PC-3 (cell line): Measurements from ENCODE around the gene PPP4R4.

Source experiments
- CTCF ChIP-seq: fragments of 300-600 bp; sonication (generic); conservative IDR thresholded peaks from 2 replicates; pipeline ENCODE4 v1.5.1; 2017; ENCODE audit warnings: antibody characterized with exemption, low read depth, mild to moderate bottlenecking, low read length
- EZH2 ChIP-seq: fragments of 300-600 bp; sonication (generic); IDR thresholded peaks from one replicate; pipeline ENCODE4 v1.6.1; 2017; ENCODE audit warnings: antibody characterized with exemption, mild to moderate bottlenecking, low read length; ENCODE audit not compliant: unreplicated experiment
- EZH2phosphoT487 ChIP-seq: fragments of 300-600 bp; sonication (generic); IDR thresholded peaks from 2 replicates; pipeline ENCODE4 v1.6.1; 2018; ENCODE audit warnings: mild to moderate bottlenecking, antibody characterized with exemption, low read length, borderline replicate concordance

GRCh38 chr14:94237046-94237445, 62.9 kb downstream of the PPP4R4 start:
- TF ChIP-seq CTCF: no peak
- TF ChIP-seq EZH2phosphoT487: no peak
- TF ChIP-seq EZH2: no peak
